COR-L47 (cell line): ENCODE measurements around the gene STAG1.
"Not testable (repeated sequence)": the region's sequence is repeated elsewhere in the genome, so short reads cannot be mapped to it uniquely, and the experiment has no call there.

Experiments
- DNase-seq: peaks from one replicate; lab custom pipeline; 2025; lab: John Stamatoyannopoulos, UW

The STAG1 gene

GRCh38 chr3:136745916-136746315 lies 6.3 kb downstream of the STAG1 start:
- no peak for DNase-seq

GRCh38 chr3:136741063-136741462 lies 11.1 kb downstream of the STAG1 start:
- no peak for DNase-seq

GRCh38 chr3:136740351-136740958 lies 11.7 kb downstream of the STAG1 start:
- no peak for DNase-seq

- not testable (repeated sequence) for DNase-seq
Measured at GRCh38 chr3:136736950-136737349, 15.2 kb downstream of the STAG1 start.

- no peak for DNase-seq
Measured at GRCh38 chr3:136735103-136735502, 17.1 kb downstream of the STAG1 start.

GRCh38 chr3:136734382-136735070 lies 17.7 kb downstream of the STAG1 start:
- peak; percentile 24 for DNase-seq

GRCh38 chr3:136733317-136733833 lies 18.8 kb downstream of the STAG1 start:
- DNase-seq: no peak

- DNase-seq: no peak
Measured at GRCh38 chr3:136731274-136731884, 20.8 kb downstream of the STAG1 start.

- DNase-seq: no peak
Measured at GRCh38 chr3:136730595-136731273, 21.4 kb downstream of the STAG1 start.

- DNase-seq: no peak
Measured at GRCh38 chr3:136728918-136729317, 23.3 kb downstream of the STAG1 start.

GRCh38 chr3:136728473-136728872 lies 23.7 kb downstream of the STAG1 start:
- DNase-seq: no peak

GRCh38 chr3:136725468-136725867 lies 26.7 kb downstream of the STAG1 start:
- DNase-seq: no peak

GRCh38 chr3:136722916-136723315 lies 29.3 kb downstream of the STAG1 start:
- not testable (repeated sequence) for DNase-seq

- not testable (repeated sequence) for DNase-seq
Measured at GRCh38 chr3:136722399-136722798, 29.8 kb downstream of the STAG1 start.

GRCh38 chr3:136720091-136720490 lies 32.1 kb downstream of the STAG1 start:
- no peak for DNase-seq

GRCh38 chr3:136716629-136717028 lies 35.5 kb downstream of the STAG1 start:
- no peak for DNase-seq

- DNase-seq: no peak
Measured at GRCh38 chr3:136714020-136714419, 38.2 kb downstream of the STAG1 start.

- DNase-seq: no peak
Measured at GRCh38 chr3:136712941-136713340, 39.2 kb downstream of the STAG1 start.

GRCh38 chr3:136711888-136712287 lies 40.3 kb downstream of the STAG1 start:
- DNase-seq: not testable (repeated sequence)

- DNase-seq: no peak
Measured at GRCh38 chr3:136711277-136711676, 40.9 kb downstream of the STAG1 start.

GRCh38 chr3:136709775-136710174 lies 42.4 kb downstream of the STAG1 start:
- not testable (repeated sequence) for DNase-seq

GRCh38 chr3:136708333-136708985 lies 43.7 kb downstream of the STAG1 start:
- no peak for DNase-seq
